DOHH2 (cell line): ENCODE data around the gene SUMF1.

Experiments used
- H3F3A ChIP-seq: fragments of 200-600 bp; sonication (generic), shearing (Covaris generic); 2 replicates; pipeline ENCODE4 v1.6.0; 2016; ENCODE audit warnings: antibody characterized with exemption, mild to moderate bottlenecking; ENCODE audit not compliant: control insufficient read depth, insufficient read depth
- H3K27ac ChIP-seq: fragments of 200-600 bp; sonication (generic); 2 replicates; pipeline ENCODE4 v1.5.1; 2014; ENCODE audit warnings: low read depth, mild to moderate bottlenecking, low read length, moderate library complexity
- H3K27me3 ChIP-seq: fragments of 200-600 bp; sonication (generic); 2 replicates; pipeline ENCODE4 v1.6.1; 2014; ENCODE audit warnings: mild to moderate bottlenecking, low read length, mixed read lengths; ENCODE audit not compliant: control insufficient read depth
- H3K36me3 ChIP-seq: fragments of 200-600 bp; sonication (generic); 2 replicates; pipeline ENCODE4 v1.6.1; 2014; ENCODE audit warnings: mild to moderate bottlenecking, low read length, moderate library complexity, mixed read lengths; ENCODE audit not compliant: control insufficient read depth
- H3K4me1 ChIP-seq: fragments of 200-600 bp; sonication (generic); 2 replicates; pipeline ENCODE4 v1.6.1; 2014; ENCODE audit warnings: mild to moderate bottlenecking, low read length, mixed read lengths; ENCODE audit not compliant: control insufficient read depth
- H3K4me2 ChIP-seq: fragments of 200-600 bp; sonication (generic); 2 replicates; pipeline ENCODE4 v1.6.0; 2014; ENCODE audit warnings: mild to moderate bottlenecking, low read length, moderate library complexity
- H3K4me3 ChIP-seq: fragments of 200-600 bp; sonication (generic); 2 replicates; pipeline ENCODE4 v1.5.1; 2014; ENCODE audit warnings: mild to moderate bottlenecking, low read length, mixed read lengths
- H3K79me2 ChIP-seq: fragments of 200-600 bp; sonication (generic); 2 replicates; pipeline ENCODE4 v1.6.1; 2014; ENCODE audit warnings: mild to moderate bottlenecking, low read length, mixed read lengths; ENCODE audit not compliant: control insufficient read depth
- H3K9me2 ChIP-seq: fragments of 200-600 bp; sonication (generic); replicated peaks from 2 replicates; pipeline ENCODE4 v1.6.1; 2014; ENCODE audit warnings: mild to moderate bottlenecking, low read length, mixed read lengths; ENCODE audit not compliant: control insufficient read depth
- H3K9me3 ChIP-seq: fragments of 200-600 bp; sonication (generic); 2 replicates; pipeline ENCODE4 v1.6.1; 2014; ENCODE audit warnings: antibody characterized with exemption, low read length, mixed read lengths; ENCODE audit not compliant: control insufficient read depth, insufficient read depth
- H4K20me1 ChIP-seq: fragments of 200-600 bp; sonication (generic); 2 replicates; pipeline ENCODE4 v1.6.0; 2014; ENCODE audit warnings: low read depth, mild to moderate bottlenecking, antibody characterized with exemption, low read length, moderate library complexity; ENCODE audit not compliant: control insufficient read depth, insufficient read depth
- EZH2phosphoT487 ChIP-seq: fragments of 200-600 bp; sonication (generic); IDR thresholded peaks from 2 replicates; pipeline ENCODE4 v1.6.1; 2017; ENCODE audit warnings: borderline replicate concordance, mild to moderate bottlenecking, antibody characterized with exemption, low read length, moderate library complexity, mixed read lengths
- TF ChIP-seq, protein P1 (sequence below): fragments of 200-600 bp; sonication (generic); IDR thresholded peaks from one replicate; pipeline ENCODE4 v1.5.1; 2014; ENCODE audit warnings: antibody characterized with exemption, mild to moderate bottlenecking, low read depth, low read length; ENCODE audit not compliant: poor library complexity, severe bottlenecking

The SUMF1 gene

DNA sequence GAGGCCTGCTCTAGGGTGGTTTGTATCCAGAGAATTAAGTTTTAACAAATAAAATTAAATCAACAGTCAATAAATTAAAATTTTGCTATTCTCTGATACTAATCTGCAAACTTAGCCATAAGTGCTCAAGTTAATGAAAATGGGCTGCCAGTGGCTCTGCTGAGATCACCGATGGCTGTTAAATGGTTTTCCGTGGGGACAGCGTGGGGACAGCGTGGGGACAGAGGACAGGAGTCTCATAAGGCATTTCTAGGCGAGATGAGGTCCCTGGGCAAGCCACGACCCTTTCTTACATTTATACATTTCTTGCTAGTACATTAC, 110.9 kb downstream of the SUMF1 start:
- Histone ChIP-seq H3K27ac (no peak overlapping the region), H3K4me1 (no peaks in the 10 kb centered on the region), H3K9me2 (no peaks in the 10 kb centered on the region), H3K36me3 (no peaks in the 10 kb centered on the region), H3K4me3 (no peak overlapping the region), H3K79me2 (no peaks in the 10 kb centered on the region), H3F3A (no peaks in the 10 kb centered on the region), H3K4me2 (no peak overlapping the region), H3K27me3 (no peaks in the 10 kb centered on the region), H3K9me3 (no peaks in the 10 kb centered on the region), H4K20me1 (no peaks in the 10 kb centered on the region; the same call in 1 of the 2 replicates)
- TF ChIP-seq, protein P1, sequence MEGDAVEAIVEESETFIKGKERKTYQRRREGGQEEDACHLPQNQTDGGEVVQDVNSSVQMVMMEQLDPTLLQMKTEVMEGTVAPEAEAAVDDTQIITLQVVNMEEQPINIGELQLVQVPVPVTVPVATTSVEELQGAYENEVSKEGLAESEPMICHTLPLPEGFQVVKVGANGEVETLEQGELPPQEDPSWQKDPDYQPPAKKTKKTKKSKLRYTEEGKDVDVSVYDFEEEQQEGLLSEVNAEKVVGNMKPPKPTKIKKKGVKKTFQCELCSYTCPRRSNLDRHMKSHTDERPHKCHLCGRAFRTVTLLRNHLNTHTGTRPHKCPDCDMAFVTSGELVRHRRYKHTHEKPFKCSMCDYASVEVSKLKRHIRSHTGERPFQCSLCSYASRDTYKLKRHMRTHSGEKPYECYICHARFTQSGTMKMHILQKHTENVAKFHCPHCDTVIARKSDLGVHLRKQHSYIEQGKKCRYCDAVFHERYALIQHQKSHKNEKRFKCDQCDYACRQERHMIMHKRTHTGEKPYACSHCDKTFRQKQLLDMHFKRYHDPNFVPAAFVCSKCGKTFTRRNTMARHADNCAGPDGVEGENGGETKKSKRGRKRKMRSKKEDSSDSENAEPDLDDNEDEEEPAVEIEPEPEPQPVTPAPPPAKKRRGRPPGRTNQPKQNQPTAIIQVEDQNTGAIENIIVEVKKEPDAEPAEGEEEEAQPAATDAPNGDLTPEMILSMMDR, result no peak
- TF ChIP-seq EZH2phosphoT487, result no peak

DNA sequence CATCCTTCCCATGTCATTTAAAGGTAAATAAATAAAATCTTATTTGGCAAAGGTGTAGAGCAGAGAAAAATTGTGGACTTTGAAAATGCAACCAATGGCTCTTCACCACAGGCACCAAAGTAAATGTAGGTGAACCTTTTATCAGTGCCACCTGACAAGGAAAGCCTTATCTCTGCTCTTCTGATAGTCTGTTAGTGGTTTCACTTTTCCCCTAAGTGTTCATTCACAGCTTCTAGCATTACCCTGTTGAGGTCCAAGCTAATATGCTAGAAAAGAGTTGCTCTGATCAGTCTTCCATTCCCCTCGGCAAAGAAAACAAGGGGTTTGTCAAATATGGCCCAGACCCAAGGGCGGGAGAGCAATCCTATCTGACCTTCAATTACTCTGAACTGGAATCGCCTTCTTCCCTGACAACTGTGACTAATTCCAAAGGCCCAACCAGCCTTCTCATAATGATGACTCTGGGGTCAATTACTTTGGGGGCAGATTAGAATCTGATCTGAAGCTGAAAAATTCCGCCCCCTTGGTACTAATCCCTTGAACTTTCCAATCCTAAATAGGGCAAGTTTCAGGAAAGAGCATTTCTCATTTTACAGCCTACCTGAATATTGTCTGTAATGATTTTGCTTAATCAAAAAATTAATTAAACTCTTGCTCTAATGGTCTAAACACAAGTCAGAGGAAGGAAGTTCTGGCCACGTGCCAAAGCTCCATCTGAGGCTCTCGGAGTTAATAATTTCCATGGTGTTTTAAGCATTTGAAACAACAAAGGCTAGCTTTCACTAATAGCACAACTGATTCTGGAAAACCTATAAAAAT, 111.5 kb downstream of the SUMF1 start:
- Histone ChIP-seq H3K79me2 (no peaks in the 10 kb centered on the region), H3K27ac (no peak overlapping the region), H3F3A (no peaks in the 10 kb centered on the region), H3K4me1 (no peaks in the 10 kb centered on the region), H3K36me3 (no peaks in the 10 kb centered on the region), H4K20me1 (no peaks in the 10 kb centered on the region; the same call in 1 of the 2 replicates), H3K9me3 (no peaks in the 10 kb centered on the region), H3K4me3 (no peak overlapping the region), H3K9me2 (no peaks in the 10 kb centered on the region), H3K4me2 (no peak overlapping the region), H3K27me3 (no peaks in the 10 kb centered on the region)
- TF ChIP-seq, protein P1, result no peak
- no peak for TF ChIP-seq EZH2phosphoT487

DNA sequence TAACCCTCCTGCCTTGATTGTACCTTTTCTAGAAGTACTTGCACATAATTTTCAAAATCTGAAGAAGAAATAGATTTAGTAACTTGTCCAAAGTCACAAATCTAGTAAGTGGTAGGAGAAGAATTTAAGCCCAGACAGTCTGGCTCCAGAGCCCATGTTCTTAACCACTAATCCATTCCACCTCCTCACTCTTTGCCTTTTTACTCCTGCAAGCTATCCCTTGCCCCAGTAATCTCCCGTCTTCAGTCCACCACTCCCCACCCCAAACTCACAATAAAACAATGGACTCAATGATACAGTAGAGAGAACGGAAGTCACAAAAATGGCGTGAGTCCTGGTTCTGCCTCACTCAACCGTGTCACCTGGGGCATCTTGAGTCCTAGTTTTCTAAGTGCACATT, 115.2 kb downstream of the SUMF1 start:
- H3K9me3 ChIP-seq, result no peaks in the 10 kb centered on the region
- no peaks in the 10 kb centered on the region for H3K79me2 ChIP-seq
- no peaks in the 10 kb centered on the region for H3K9me2 ChIP-seq
- no peaks in the 10 kb centered on the region for H3K36me3 ChIP-seq
- no peaks in the 10 kb centered on the region; the same call in 1 of the 2 replicates for H4K20me1 ChIP-seq
- TF ChIP-seq EZH2phosphoT487, result no peak
- TF ChIP-seq, protein P1, result no peak
- no peaks in the 10 kb centered on the region for H3F3A ChIP-seq
- no peak overlapping the region for H3K27ac ChIP-seq
- no peaks in the 10 kb centered on the region for H3K27me3 ChIP-seq
- H3K4me2 ChIP-seq, result no peak overlapping the region
- H3K4me1 ChIP-seq, result no peaks in the 10 kb centered on the region
- no peak overlapping the region for H3K4me3 ChIP-seq
